GM20431 (cell line): Measurements from ENCODE around the gene UGGT2.
"Not testable (repeated sequence)": the region's sequence is repeated elsewhere in the genome, so short reads cannot be mapped to it uniquely, and the experiment has no call there.

Experiments used
- in situ Hi-C: fragments of 300-500 bp; cut with MseI, MboI; formaldehyde crosslinking; loops from one replicate; pipeline ENCODE4 v1.15.0; 2020; ENCODE audit warnings: low sequenced_read_pairs; ENCODE audit not compliant: unreplicated experiment

UGGT2 gene

DNA sequence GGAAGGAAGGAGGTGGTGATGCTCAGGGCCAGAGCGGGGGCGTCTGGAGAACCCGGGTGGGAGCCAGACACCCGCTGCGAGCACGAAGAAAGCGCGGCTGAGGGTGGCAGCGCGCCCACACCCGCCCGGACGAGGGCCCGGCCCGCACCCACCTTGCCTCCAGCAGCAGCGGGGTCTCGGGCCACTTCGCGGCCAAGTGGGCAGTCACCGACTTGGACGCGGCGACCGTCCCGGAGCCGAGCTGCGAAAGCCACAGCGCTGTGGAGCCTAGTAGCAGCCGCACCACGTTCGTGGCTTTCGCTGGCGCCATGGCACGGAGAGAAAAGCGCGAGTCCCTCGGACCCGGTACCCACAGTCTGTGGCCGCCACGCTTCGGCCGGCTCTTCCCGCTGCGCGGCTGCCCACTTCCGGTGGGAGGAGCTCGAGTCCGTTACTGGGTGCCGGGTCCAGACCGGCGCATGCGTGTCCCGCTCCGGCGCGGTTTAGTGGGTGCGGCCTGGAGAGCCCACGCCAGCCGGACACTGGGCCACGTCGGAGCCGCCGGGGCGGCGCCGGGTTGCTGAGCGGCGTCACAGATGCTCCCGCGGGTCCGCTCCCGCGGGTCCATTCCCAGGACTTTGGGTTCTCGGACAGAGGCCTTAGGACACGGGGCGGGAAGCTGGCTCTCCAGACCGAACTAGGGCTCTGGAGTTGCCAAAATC, at the start of gene UGGT2:
Gene UGGT2 (minus strand): TSS at position 399 of the 701 bp plus-strand sequence. CDS start 89 bp downstream, at position 310.
- in situ Hi-C loops, result no loop called here

- in situ Hi-C loops, result no loop called here
These were observed 47.4 kb upstream of the UGGT2 start for GRCh38 chr13:96100457-96101220.

GRCh38 chr13:96093296-96094006, 40.2 kb upstream of the UGGT2 start:
- in situ Hi-C loops, result no loop called here

GRCh38 chr13:96091164-96092117, 38.2 kb upstream of the UGGT2 start:
- in situ Hi-C loops, result no loop called here

GRCh38 chr13:96090240-96091101, 37.3 kb upstream of the UGGT2 start:
- in situ Hi-C loops, result no loop called here

- in situ Hi-C loops, result no loop called here
These were observed 36.6 kb upstream of the UGGT2 start, which contains the start of gene HS6ST3 for GRCh38 chr13:96089749-96090239. Gene HS6ST3 (plus strand): TSS chr13:96090107.

DNA sequence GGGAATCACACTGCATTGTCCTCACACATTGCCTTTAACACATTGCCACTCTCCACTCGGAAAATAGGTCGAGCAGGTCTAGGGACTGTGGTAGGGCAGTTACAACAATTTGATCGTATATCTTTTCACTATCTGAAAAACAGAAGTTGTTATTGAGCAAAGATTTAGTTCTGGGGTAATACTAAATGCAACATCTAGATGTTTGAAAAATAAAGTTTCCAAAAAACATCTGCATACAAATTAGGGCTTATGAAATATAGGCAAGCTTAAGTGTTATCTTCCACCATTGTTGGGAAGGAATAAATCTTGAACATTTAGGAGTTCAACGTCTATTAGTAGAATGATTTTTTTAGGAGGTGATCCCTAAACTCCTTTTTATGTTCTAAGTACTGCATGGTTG, 35.9 kb upstream of the UGGT2 start:
- in situ Hi-C loops, result no loop called here

- in situ Hi-C loops, result no loop called here
These were observed 33.5 kb upstream of the UGGT2 start for GRCh38 chr13:96086736-96087135.

DNA sequence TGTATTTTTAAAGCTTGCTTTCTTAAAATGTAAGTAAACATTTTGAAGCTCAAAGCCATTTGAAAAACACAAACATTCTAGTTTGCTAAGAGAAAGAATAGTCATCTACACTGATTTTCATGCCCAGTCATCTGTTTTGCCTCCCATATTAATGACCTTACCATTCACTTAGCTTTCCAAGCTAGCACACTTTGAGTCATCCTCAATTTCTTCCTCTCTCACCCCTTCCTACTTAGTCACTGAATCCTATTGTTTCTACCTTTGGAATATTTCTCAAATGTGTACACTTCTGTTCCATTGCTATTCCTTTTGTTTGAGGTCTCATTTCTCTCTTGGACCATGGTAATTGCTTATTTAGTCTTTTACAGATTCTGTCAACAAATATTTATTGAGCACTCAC, 29.4 kb upstream of the UGGT2 start:
- in situ Hi-C loops, result no loop called here

GRCh38 chr13:96081888-96082287, 28.7 kb upstream of the UGGT2 start:
- in situ Hi-C loops, result no loop called here

DNA sequence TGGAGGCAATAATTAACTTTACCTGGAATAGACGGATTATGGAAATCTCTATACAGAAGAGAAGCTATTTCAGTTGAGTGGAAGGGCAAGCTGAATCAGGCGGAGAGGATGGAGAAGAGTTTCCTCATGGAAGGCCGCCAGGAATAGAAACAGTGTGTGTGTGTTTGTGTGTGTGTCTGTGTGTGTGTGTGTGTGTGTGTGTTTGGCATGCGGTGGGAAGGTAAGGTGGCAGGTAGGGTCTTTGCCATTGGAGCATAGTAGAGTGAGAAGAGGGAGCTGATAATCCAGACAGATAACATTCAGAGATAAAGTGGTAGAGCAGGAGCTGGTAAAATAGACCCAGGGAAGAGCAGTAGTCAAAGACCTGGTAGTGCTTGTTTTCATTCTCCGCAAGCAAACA, 27.5 kb upstream of the UGGT2 start:
- in situ Hi-C loops, result no loop called here

DNA sequence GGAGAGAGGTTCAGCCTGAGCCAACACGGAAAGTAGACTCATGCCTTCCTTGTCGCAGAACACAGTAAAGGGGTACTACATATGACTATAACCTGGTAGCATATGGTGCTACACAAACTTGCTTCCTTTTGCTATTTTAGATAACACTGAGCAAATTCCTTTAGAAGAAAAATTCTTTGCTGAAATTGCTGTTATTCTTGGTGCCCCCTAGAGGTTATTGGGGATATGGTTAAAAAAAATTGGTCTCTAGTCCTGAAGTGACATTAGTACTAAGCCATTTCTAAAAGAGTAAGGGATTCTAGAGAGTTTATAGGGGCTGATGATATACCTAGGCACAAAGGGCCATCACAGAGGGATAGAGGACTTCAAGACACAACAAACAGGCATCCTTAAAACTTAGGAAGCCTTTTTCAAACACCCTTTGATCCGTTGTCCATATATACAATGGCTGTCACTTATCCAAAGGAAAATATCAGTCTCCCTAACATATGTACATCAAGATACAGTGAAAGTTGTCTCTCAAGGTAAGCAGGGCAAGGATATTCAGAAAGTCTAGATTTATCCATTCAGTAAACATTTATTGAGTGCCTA, 22.8 kb upstream of the UGGT2 start:
- in situ Hi-C loops, result no loop called here

DNA sequence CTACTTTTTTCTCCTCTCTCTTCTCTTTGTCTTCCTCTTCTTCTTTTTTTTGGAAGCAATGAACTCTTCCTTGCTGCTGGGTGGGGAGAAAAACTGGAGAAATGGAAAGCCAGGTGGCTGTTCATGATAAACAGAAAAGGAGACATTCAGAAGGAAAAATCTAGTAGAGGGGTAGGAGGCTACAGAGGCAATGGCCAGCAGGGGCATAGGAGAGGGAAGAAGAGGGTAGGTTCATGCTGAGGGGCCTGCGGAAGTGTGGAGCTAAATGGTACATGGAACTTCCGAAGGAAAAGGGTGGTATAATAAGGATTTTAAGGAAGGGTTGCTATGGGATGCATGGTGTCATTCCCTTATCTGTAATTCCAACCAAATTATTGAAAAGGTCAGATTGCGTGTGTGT, 19.2 kb upstream of the UGGT2 start:
- in situ Hi-C loops, result no loop called here

- in situ Hi-C loops, result no loop called here
These were observed 18.3 kb upstream of the UGGT2 start for GRCh38 chr13:96071504-96071903.

DNA sequence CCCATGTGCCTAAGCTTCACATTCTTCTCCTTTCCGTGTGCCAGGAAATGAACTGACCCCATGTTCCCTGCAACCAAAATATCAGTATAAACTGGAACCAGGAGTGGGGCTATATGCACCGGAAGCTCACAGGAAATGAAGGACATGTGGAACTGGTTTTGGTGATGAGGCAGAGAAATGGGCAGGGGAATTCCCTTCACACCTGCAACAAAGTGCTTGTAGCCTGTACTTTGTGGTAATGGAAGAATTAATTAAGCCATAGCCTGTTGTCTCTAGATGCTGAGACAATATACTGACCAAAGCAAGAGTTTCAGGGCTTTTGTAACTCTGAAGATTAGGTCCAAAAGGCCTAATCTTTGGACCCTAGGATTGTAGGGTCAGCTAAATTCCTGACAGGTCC, 15.5 kb upstream of the UGGT2 start:
- in situ Hi-C loops, result no loop called here

- in situ Hi-C loops, result no loop called here
These were observed 12.6 kb upstream of the UGGT2 start for GRCh38 chr13:96065849-96066248.

GRCh38 chr13:96052656-96053002, 572 bp downstream of the UGGT2 start:
- in situ Hi-C loops, result no loop called here

DNA sequence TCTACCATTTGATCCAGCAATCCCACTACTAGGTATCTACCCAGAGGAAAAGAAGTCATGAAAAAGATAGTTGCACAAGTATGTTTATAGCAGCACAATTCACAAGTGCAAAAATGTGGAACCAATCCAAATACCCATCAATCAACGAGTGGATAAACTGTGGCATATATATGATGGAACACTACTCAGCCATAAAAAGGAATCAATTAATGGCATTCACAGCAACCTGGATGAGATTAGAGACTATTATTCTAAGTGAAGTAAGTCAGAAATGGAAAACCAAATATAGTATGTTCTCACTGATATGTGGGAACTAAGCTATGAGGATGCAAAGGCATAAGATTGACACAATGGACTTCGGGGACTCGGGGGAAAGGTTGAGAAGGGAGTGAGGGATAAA, 1.3 kb downstream of the UGGT2 start:
- in situ Hi-C loops, result not testable (repeated sequence)
